ENCODE data around the gene SPARC.
"Not testable (repeated sequence)": the region's sequence is repeated elsewhere in the genome, so short reads cannot be mapped to it uniquely, and the experiment has no call there.

SPARC gene

GRCh38 chr5:151700296-151700695, 13.6 kb upstream of the SPARC start:
- no peak for DNase-seq

GRCh38 chr5:151699071-151699901, 12.6 kb upstream of the SPARC start:
- DNase-seq, result no peak

GRCh38 chr5:151698081-151698480, 11.4 kb upstream of the SPARC start:
- not testable (repeated sequence) for DNase-seq

GRCh38 chr5:151697452-151697851, 10.7 kb upstream of the SPARC start:
- no peak for DNase-seq

GRCh38 chr5:151696470-151697061, 9.9 kb upstream of the SPARC start:
- DNase-seq, result no peak

- DNase-seq, result no peak
Observed at GRCh38 chr5:151695464-151695863, 8.7 kb upstream of the SPARC start.

GRCh38 chr5:151694035-151694485, 7.3 kb upstream of the SPARC start:
- DNase-seq, result no peak

GRCh38 chr5:151692312-151692711, 5.6 kb upstream of the SPARC start:
- no peak for DNase-seq

GRCh38 chr5:151691706-151692105, 5.0 kb upstream of the SPARC start:
- no peak for DNase-seq

GRCh38 chr5:151689591-151689990, 2.9 kb upstream of the SPARC start:
- not testable (repeated sequence) for DNase-seq

- DNase-seq, result no peak
Observed at GRCh38 chr5:151688436-151688835, 1.7 kb upstream of the SPARC start.

- DNase-seq, result no peak
Observed at GRCh38 chr5:151685749-151686673, 704 bp downstream of the SPARC start.

GRCh38 chr5:151684690-151685361, 1.9 kb downstream of the SPARC start:
- no peak for DNase-seq

- DNase-seq, result no peak
Observed at GRCh38 chr5:151683986-151684588, 2.6 kb downstream of the SPARC start.

- DNase-seq, result no peak
Observed at GRCh38 chr5:151683444-151683843, 3.3 kb downstream of the SPARC start.

GRCh38 chr5:151682751-151683331, 3.9 kb downstream of the SPARC start:
- DNase-seq, result no peak

- no peak for DNase-seq
Observed at GRCh38 chr5:151682240-151682639, 4.5 kb downstream of the SPARC start.

GRCh38 chr5:151680944-151681427, 5.7 kb downstream of the SPARC start:
- DNase-seq, result no peak

GRCh38 chr5:151680156-151680505, 6.6 kb downstream of the SPARC start:
- DNase-seq, result not testable (repeated sequence)

GRCh38 chr5:151679421-151680155, 7.1 kb downstream of the SPARC start:
- no peak for DNase-seq

- no peak for DNase-seq
Observed at GRCh38 chr5:151678713-151679112, 8.0 kb downstream of the SPARC start.
